H1 (cell line): ENCODE data around the gene CKAP4. TPM values are rescaled to one million over a fixed set of nuclear protein-coding genes. Genes with fewer than 3 reads are reported as not detected.

ENCODE experiments used
- CTCF ChIA-PET: fragments of 300-600 bp; sonication (Branson Sonifier 250); formaldehyde crosslinking; loops from one replicate; lab custom pipeline; 2021; ENCODE audit not compliant: partially characterized antibody; lab: Charles Lee
- POLR2A ChIA-PET: fragments of 300-600 bp; sonication (Branson Sonifier 250); formaldehyde crosslinking; loops from one replicate; lab custom pipeline; 2021; ENCODE audit warnings: inconsistent platforms; ENCODE audit not compliant: partially characterized antibody; lab: Charles Lee
- DNase-seq, 2 experiments: peaks; one replicate each; pipeline versions ENCODE4 v3.0.0 to v3.0.0-alpha.2; 2010 to 2022; ENCODE audit warnings: low spot score in 2 of 2, low read depth in 1 of 2, mixed read lengths in 1 of 2
- FAIRE-seq: peaks from 2 replicates; lab custom pipeline; 2011; peaks lifted over from hg19 to GRCh38; lab: Jason Lieb, UNC
- H2AFZ ChIP-seq: 2 replicates; pipeline ENCODE4 v1.8.1; 2012; ENCODE audit warnings: low read length, inconsistent platforms
- H2AK5ac ChIP-seq: 2 replicates; pipeline ENCODE4 v1.6.1; 2013; ENCODE audit warnings: low read depth, low read length
- H2BK120ac ChIP-seq: replicated peaks from 2 replicates; pipeline ENCODE3; 2013; ENCODE audit warnings: low read depth, low read length, inconsistent platforms
- H2BK12ac ChIP-seq: 2 replicates; pipeline ENCODE4 v1.6.1; 2013; ENCODE audit warnings: low read depth, low read length
- H2BK15ac ChIP-seq: 2 replicates; pipeline ENCODE4 v1.6.1; 2013; ENCODE audit warnings: low read length
- H2BK20ac ChIP-seq: 2 replicates; pipeline ENCODE4 v1.6.1; 2013; ENCODE audit warnings: low read length
- H2BK5ac ChIP-seq: 2 replicates; pipeline ENCODE4 v1.6.1; 2013; ENCODE audit warnings: low read depth, low read length
- H3K14ac ChIP-seq: 2 replicates; pipeline ENCODE4 v1.6.1; 2013; ENCODE audit warnings: inconsistent platforms; ENCODE audit not compliant: insufficient read length
- H3K18ac ChIP-seq: 2 replicates; pipeline ENCODE4 v1.6.1; 2013; ENCODE audit warnings: low read length; ENCODE audit errors: extremely low read depth
- H3K23ac ChIP-seq: 2 replicates; pipeline ENCODE4 v1.6.1; 2013; ENCODE audit warnings: inconsistent platforms; ENCODE audit not compliant: insufficient read length
- H3K23me2 ChIP-seq: 2 replicates; pipeline ENCODE4 v1.6.1; 2013; ENCODE audit warnings: low read depth, low read length
- H3K27ac ChIP-seq: 2 replicates; pipeline ENCODE4 v1.6.1; 2011; ENCODE audit warnings: low read depth, low read length, inconsistent platforms
- H3K27me3 ChIP-seq, 4 experiments: replicated peaks in 1 of 4; 1 replicate in 1 of 4; 2 replicates in 3 of 4; pipeline versions ENCODE4 v1.6.1 to v1.8.1; 2011 to 2013; ENCODE audit warnings: low read length in 3 of 4, mild to moderate bottlenecking in 3 of 4, inconsistent platforms in 2 of 4, mixed read lengths in 2 of 4, moderate library complexity in 1 of 4; ENCODE audit not compliant: control insufficient read depth in 3 of 4, insufficient read depth in 3 of 4; ENCODE audit errors: extremely low read depth in 1 of 4
- H3K36me3 ChIP-seq, 4 experiments: 2 replicates each; pipeline versions ENCODE4 v1.6.1 to v1.8.1; 2011 to 2013; ENCODE audit warnings: mild to moderate bottlenecking in 4 of 4, low read length in 3 of 4, moderate library complexity in 2 of 4, control low read depth in 1 of 4, inconsistent platforms in 1 of 4; ENCODE audit not compliant: insufficient read depth in 4 of 4, control insufficient read depth in 2 of 4
- H3K4ac ChIP-seq: replicated peaks from 2 replicates; pipeline ENCODE3; 2013; ENCODE audit warnings: low read length, low read depth, mixed read lengths, inconsistent platforms; ENCODE audit not compliant: insufficient read length
- H3K4me1 ChIP-seq, 4 experiments: replicated peaks in 1 of 4; 1 replicate in 1 of 4; 2 replicates in 3 of 4; pipeline versions ENCODE4 v1.6.1 to v1.8.1; 2011 to 2013; ENCODE audit warnings: low read length in 3 of 4, inconsistent platforms in 2 of 4, mixed read lengths in 1 of 4; ENCODE audit not compliant: insufficient read depth in 4 of 4, control insufficient read depth in 3 of 4
- H3K4me2 ChIP-seq, 2 experiments: 2 replicates each; pipeline versions ENCODE4 v1.6.1 to v1.8.1; 2011 to 2013; ENCODE audit warnings: low read depth in 2 of 2, low read length in 2 of 2, control low read depth in 1 of 2, inconsistent platforms in 1 of 2, mild to moderate bottlenecking in 1 of 2; ENCODE audit not compliant: insufficient read depth in 1 of 2
- H3K4me3 ChIP-seq, 4 experiments: fragments of 200-600, 300-600 bp in 1 of 4; sonication (generic), shearing (Covaris generic), sonication (Bioruptor Twin) in 1 of 4; 2 replicates each; pipeline versions ENCODE4 v1.5.1 to v1.8.1; 2011 to 2016; ENCODE audit warnings: low read length in 4 of 4, low read depth in 3 of 4, control low read depth in 2 of 4, inconsistent platforms in 2 of 4, mild to moderate bottlenecking in 2 of 4, mixed read lengths in 1 of 4, moderate library complexity in 1 of 4; ENCODE audit not compliant: insufficient read depth in 2 of 4; ENCODE audit errors: extremely low read depth in 1 of 4
- H3K56ac ChIP-seq: replicated peaks from 2 replicates; pipeline ENCODE3; 2013; ENCODE audit warnings: low read depth, mild to moderate bottlenecking, mixed read lengths, low read length, inconsistent platforms; ENCODE audit not compliant: insufficient read length
- H3K79me1 ChIP-seq: 2 replicates; pipeline ENCODE4 v1.6.1; 2013; ENCODE audit warnings: low read depth, low read length, control low read depth
- H3K79me2 ChIP-seq, 2 experiments: 2 replicates each; pipeline versions ENCODE4 v1.6.1 to v1.8.1; 2012 to 2013; ENCODE audit warnings: low read length in 2 of 2, mild to moderate bottlenecking in 2 of 2, inconsistent platforms in 1 of 2; ENCODE audit not compliant: insufficient read depth in 2 of 2, control insufficient read depth in 1 of 2
- H3K9ac ChIP-seq, 4 experiments: replicated peaks in 1 of 4; 1 replicate in 1 of 4; 2 replicates in 3 of 4; pipeline versions ENCODE4 v1.6.1 to v1.8.1; 2011 to 2013; ENCODE audit warnings: low read depth in 3 of 4, low read length in 3 of 4, control low read depth in 2 of 4, mild to moderate bottlenecking in 2 of 4, moderate library complexity in 2 of 4, inconsistent platforms in 1 of 4; ENCODE audit errors: extremely low read depth in 1 of 4
- H3K9me3 ChIP-seq, 2 experiments: 2 replicates each; pipeline versions ENCODE4 v1.6.1 to v1.8.1; 2012 to 2013; ENCODE audit warnings: mild to moderate bottlenecking in 2 of 2, moderate library complexity in 2 of 2, control low read depth in 1 of 2, inconsistent platforms in 1 of 2, low read depth in 1 of 2, low read length in 1 of 2, mixed read lengths in 1 of 2; ENCODE audit not compliant: insufficient read depth in 2 of 2
- H4K20me1 ChIP-seq, 2 experiments: replicated peaks in 1 of 2; 2 replicates each; pipeline versions ENCODE3 to v1.8.1; 2011 to 2013; ENCODE audit warnings: inconsistent platforms in 2 of 2, low read length in 2 of 2, mild to moderate bottlenecking in 1 of 2; ENCODE audit not compliant: insufficient read depth in 2 of 2, control insufficient read depth in 1 of 2
- H4K5ac ChIP-seq: 2 replicates; pipeline ENCODE4 v1.6.1; 2013; ENCODE audit warnings: low read length, low read depth, mixed read lengths, inconsistent platforms; ENCODE audit not compliant: insufficient read length
- H4K8ac ChIP-seq: 2 replicates; pipeline ENCODE4 v1.8.0; 2013; ENCODE audit warnings: mild to moderate bottlenecking, moderate library complexity, low read length, inconsistent platforms; ENCODE audit not compliant: insufficient read depth; ENCODE audit errors: extremely low read depth
- H4K91ac ChIP-seq: replicated peaks from 2 replicates; pipeline ENCODE3; 2013; ENCODE audit warnings: low read length, mixed read lengths, inconsistent platforms; ENCODE audit not compliant: insufficient read length
- FOSL1 ChIP-seq: IDR thresholded peaks from 2 replicates; pipeline ENCODE4 v1.6.1; 2011; ENCODE audit warnings: mild to moderate bottlenecking, low read depth, low read length, moderate library complexity; ENCODE audit not compliant: insufficient read depth
- GABPA ChIP-seq: IDR thresholded peaks from 2 replicates; pipeline ENCODE4 v1.6.1; 2011; ENCODE audit warnings: mild to moderate bottlenecking, low read length, moderate library complexity, borderline replicate concordance; ENCODE audit not compliant: insufficient read depth
- MAFK ChIP-seq: IDR thresholded peaks from 2 replicates; pipeline ENCODE4 v1.6.1; 2012; ENCODE audit warnings: low read depth, mild to moderate bottlenecking, improper control_type of control experiment, low read length
- RXRA ChIP-seq: IDR thresholded peaks from 2 replicates; pipeline ENCODE4 v1.6.1; 2011; ENCODE audit warnings: low read depth, mild to moderate bottlenecking, low read length, moderate library complexity; ENCODE audit not compliant: insufficient read depth
- TEAD4 ChIP-seq: IDR thresholded peaks from 2 replicates; pipeline ENCODE4 v1.6.1; 2012; ENCODE audit warnings: low read depth, low read length, inconsistent platforms, mixed read lengths
- WGBS, 2 experiments: shearing (Covaris generic) in 1 of 2; methylation state at CpG; one replicate each; pipeline versions ENCODE4 v1.1.6 to v1.1.7; 2013 to 2015; ENCODE audit warnings: low lambda C conversion rate in 2 of 2, mixed read lengths in 2 of 2, inconsistent platforms in 1 of 2, low coverage in 1 of 2, missing lambda C conversion rate in 1 of 2; ENCODE audit not compliant: insufficient replicate concordance in 2 of 2, insufficient coverage in 1 of 2, insufficient read length in 1 of 2; ENCODE audit errors: extremely low coverage in 1 of 2, missing lambda C conversion rate in 1 of 2; 5-methylcytosine and 5-hydroxymethylcytosine counted together
- polyA plus RNA-seq, 7 experiments: library from polyadenylated mRNA; depleted of rRNA in 3 of 7; stranded (reverse) in 5 of 7; unstranded in 2 of 7; fragments of >200 nt in 5 of 7; fragments of 200-250 nt in 2 of 7; gene quantifications; 1 replicate in 5 of 7; 2 replicates in 1 of 7; 4 replicates in 1 of 7; pipeline versions ENCODE4 v1.2.1 to v1.2.3, GENCODE V29; 2011 to 2013; ENCODE audit warnings: missing spikeins in 2 of 7, mixed read lengths in 2 of 7
- total RNA-seq: library from RNA; stranded (reverse); fragmentation: NEBNext Ultra II Directional; extraction: Animal tissue kit (Norgen Biotek cat#: 25700); gene quantifications from 2 replicates; pipeline ENCODE4 v1.2.1, GENCODE V29; 2021
- TF ChIP-seq, protein P1 (sequence below): IDR thresholded peaks from 2 replicates; pipeline ENCODE4 v1.6.1; 2011; ENCODE audit warnings: low read depth, mild to moderate bottlenecking, low read length; ENCODE audit not compliant: insufficient read depth

The CKAP4 gene
- total and polyA plus RNA-seq, 2 of the 8 experiments (the other 6 are each of a cell fraction or from before 2014, with no cell fraction given) = 35.8 to 80.7 TPM

GRCh38 chr12:106228320-106228710 lies 19.5 kb downstream of the CKAP4 start:
- no peak overlapping the region for H3K27ac ChIP-seq
- H3K14ac ChIP-seq = no peak overlapping the region
- no peaks in the 10 kb centered on the region for H3K23me2 ChIP-seq
- no peak overlapping the region for H2BK12ac ChIP-seq
- no peak overlapping the region for H2BK15ac ChIP-seq
- H2BK20ac ChIP-seq = no peak overlapping the region
- H2AFZ ChIP-seq = no peak overlapping the region
- CTCF ChIA-PET = interaction anchor here (0.8 to 9.0 kb wide), 18 partner anchors 8 to 810 kb away, joined by 3 to 125 read pairs (median 6); partner anchors contain the start of gene POLR3B
- H2AK5ac ChIP-seq = no peak overlapping the region
- no peaks in the 10 kb centered on the region for H3K79me1 ChIP-seq
- H2BK120ac ChIP-seq = no peak overlapping the region
- no peaks in the 10 kb centered on the region for H4K20me1 ChIP-seq
- H3K4me3 ChIP-seq = no peak overlapping the region
- no peak overlapping the region for H4K5ac ChIP-seq
- no peak overlapping the region for H3K18ac ChIP-seq
- H2BK5ac ChIP-seq = no peak overlapping the region
- H3K9me3 ChIP-seq = peaks cover 0 to 6% of the 10 kb centered on the region in 2 experiments; a peak in 1 of 4 replicates
- no peak overlapping the region for H3K9ac ChIP-seq
- no peak for TF ChIP-seq GABPA
- TF ChIP-seq MAFK = no peak
- TF ChIP-seq TEAD4 = no peak
- TF ChIP-seq, protein P1, sequence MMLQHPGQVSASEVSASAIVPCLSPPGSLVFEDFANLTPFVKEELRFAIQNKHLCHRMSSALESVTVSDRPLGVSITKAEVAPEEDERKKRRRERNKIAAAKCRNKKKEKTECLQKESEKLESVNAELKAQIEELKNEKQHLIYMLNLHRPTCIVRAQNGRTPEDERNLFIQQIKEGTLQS = no peak
- no peak for TF ChIP-seq RXRA
- no peak for TF ChIP-seq FOSL1
- TF ChIP-seq, all 59 proteins: peak for 0
- Histone ChIP-seq H3K27me3 (no peaks in the 10 kb centered on the region), H3K56ac (no peak overlapping the region), H4K8ac (no peak overlapping the region), H3K23ac (no peak overlapping the region), H3K4me2 (no peak overlapping the region), H4K91ac (no peak overlapping the region), H3K79me2 (no peaks in the 10 kb centered on the region), H3K4ac (no peak overlapping the region), H3K36me3 (no peaks in the 10 kb centered on the region), H3K4me1 (peaks cover 0 to 5% (median 2%) of the 10 kb centered on the region in 4 experiments; a peak in 2 of 7 replicates)
- 84% methylated on average over 7 of the region's 7 CpGs; no CpG with 5 or more reads in 1 of the 2 experiments for WGBS, 2 experiments
- POLR2A ChIA-PET = interaction anchor here (0.6 to 1.9 kb wide), 4 partner anchors 14 to 1150 kb away, joined by 3 to 5 read pairs (median 3); no protein-coding TSS in a partner anchor
- DNase-seq (no peak), FAIRE-seq (no peak)
